ENCODE measurements around the gene ILDR2. TPM values are rescaled to one million over a fixed set of nuclear protein-coding genes. Genes with fewer than 3 reads are reported as not detected.
A peak's percentile ranks its signal among the peaks of the same experiment; 100 is the strongest.

ILDR2 gene
- polyA plus RNA-seq, 1 of the 3 experiments (the other 2 are of a cell fraction), result 0.05 TPM

DNA sequence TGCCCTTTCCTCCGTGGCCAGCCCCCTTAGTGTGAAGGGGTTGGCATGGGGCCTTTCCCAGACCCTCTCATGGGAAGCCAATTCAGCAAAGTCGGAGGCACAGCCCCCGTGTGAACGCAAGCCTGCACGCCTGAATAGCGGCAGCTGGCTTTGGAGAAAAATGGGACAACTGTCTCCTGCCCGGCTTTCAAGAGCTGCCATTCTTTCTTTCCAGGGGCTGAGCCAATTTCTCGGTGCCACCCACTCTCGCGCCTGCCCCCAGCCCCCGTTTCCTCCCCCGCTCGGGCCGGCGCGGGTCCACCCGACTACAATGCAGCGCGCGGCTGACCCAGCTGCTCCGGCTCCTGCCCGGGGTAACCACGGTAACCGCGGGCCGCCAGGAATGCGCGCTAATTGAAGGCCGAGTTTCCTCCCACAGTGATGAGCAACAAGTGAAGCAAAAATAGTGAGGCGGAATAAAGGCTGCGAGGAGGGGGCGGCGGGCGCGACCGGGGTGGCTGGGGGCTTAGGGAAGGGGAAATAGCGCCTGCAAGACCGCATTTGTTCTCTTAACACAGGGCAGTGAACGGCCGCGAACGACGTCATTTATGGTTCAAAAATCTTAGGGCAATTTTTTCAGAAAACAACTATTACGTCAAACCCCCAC, 27.8 kb downstream of the ILDR2 start:
- peak overlapping the region; percentile 81 for H3K4me2 ChIP-seq
- H3K4me1 ChIP-seq (ENCODE audit: control insufficient read depth in 1 of 2, insufficient read depth in 2 of 2, low read depth in 1 of 2, low read length in 1 of 2), result peaks cover 0 to 5% of the 10 kb centered on the region in 2 experiments; a peak in 1 of 4 replicates
- H3K27me3 ChIP-seq (ENCODE audit: insufficient read depth), result peaks cover 27% of the 10 kb centered on the region; the same call in 1 of the 2 replicates
- peak; percentile 76 for DNase-seq
- no peak for TF ChIP-seq USF1 (IDR thresholded peaks at IDR 0.05; ENCODE audit: borderline replicate concordance, low read depth)
- no peaks in the 10 kb centered on the region for H3K36me3 ChIP-seq (replicated peaks in 1 of 2; ENCODE audit: control insufficient read depth in 1 of 2, insufficient read depth in 2 of 2, low read length in 1 of 2)
- H3K27ac ChIP-seq (ENCODE audit: low read depth in 2 of 2, low read length in 1 of 2), result no peak overlapping the region
- no peaks in the 10 kb centered on the region for H4K20me1 ChIP-seq (ENCODE audit: insufficient read depth)
- H3K9ac ChIP-seq, result no peak overlapping the region
- peak overlapping the region; percentile 30 to 52 for H3K4me3 ChIP-seq (ENCODE audit: low read depth in 2 of 2, low read length in 1 of 2)
- peak overlapping the region; percentile 63; the same call in 1 of the 2 replicates for H2AFZ ChIP-seq (ENCODE audit: low read depth)
- H3K79me2 ChIP-seq (ENCODE audit: insufficient read depth), result no peaks in the 10 kb centered on the region
- POLR2A ChIA-PET, result no interaction called here
- CTCF ChIA-PET, result interaction anchor here (3.3 kb wide), 1 partner anchor 38 kb away, joined by 16 read pairs; no protein-coding TSS in a partner anchor
- H3K9me2 ChIP-seq, result no peaks in the 10 kb centered on the region
- WGBS (ENCODE audit: low lambda C conversion rate), result 19% methylated on average over 42 of the region's 44 CpGs
- no peaks in the 10 kb centered on the region for H3K9me3 ChIP-seq
- no peaks in the 10 kb centered on the region for H3F3A ChIP-seq (replicated peaks; ENCODE audit: insufficient read depth)

DNA sequence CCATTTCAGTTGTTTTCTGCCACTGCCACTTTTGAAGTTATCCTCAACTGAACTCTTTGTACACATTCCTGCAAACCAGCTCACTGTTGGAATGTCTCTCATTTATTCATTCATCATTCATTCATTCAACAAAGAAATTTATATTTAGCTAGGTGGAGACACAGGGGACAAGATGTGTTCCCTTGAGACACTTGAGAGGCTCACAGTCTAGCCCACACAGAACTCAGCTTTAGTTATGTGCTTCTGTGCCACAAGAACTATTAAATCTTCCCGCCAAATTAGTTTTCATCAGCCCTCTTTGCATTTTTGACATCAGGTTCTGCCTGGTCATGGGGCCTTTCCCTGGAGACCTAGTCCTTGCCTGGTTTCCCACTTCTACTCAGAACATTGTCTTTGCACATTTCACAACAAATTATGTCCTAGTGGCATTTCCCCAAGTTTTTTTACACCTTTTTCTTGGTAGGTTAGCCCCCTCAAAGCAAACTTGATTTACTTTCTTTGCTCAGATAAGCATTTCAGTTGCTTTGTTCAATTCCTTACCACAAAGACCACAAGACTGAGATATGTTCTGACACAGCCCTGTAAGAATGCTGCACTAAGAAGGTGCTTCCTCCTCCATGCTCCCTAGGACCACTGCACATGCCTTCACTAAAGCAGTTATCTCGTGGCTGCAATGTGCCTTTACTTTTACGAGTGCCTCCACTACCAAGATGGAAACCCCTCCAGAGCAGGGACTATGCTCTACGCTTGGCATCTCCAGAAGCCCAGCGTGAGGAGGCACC, 31.0 kb downstream of the ILDR2 start:
- 16% methylated on average over 5 of the region's 5 CpGs for WGBS (ENCODE audit: low lambda C conversion rate)

More for the DNA sequence above, 31.0 kb downstream of the ILDR2 start:
- DNase-seq, result no peak
- Histone ChIP-seq H3K4me2 (no peak overlapping the region), H3F3A (replicated peaks; ENCODE audit: insufficient read depth) (no peaks in the 10 kb centered on the region), H3K27ac (ENCODE audit: low read depth in 2 of 2, low read length in 1 of 2) (no peak overlapping the region), H3K9ac (no peak overlapping the region), H3K9me3 (no peaks in the 10 kb centered on the region), H4K20me1 (ENCODE audit: insufficient read depth) (no peaks in the 10 kb centered on the region), H3K4me1 (ENCODE audit: control insufficient read depth in 1 of 2, insufficient read depth in 2 of 2, low read depth in 1 of 2, low read length in 1 of 2) (peaks cover 0 to 5% of the 10 kb centered on the region in 2 experiments; a peak in 1 of 4 replicates), H3K36me3 (replicated peaks in 1 of 2; ENCODE audit: control insufficient read depth in 1 of 2, insufficient read depth in 2 of 2, low read length in 1 of 2) (no peaks in the 10 kb centered on the region), H2AFZ (ENCODE audit: low read depth) (no peak overlapping the region), H3K9me2 (no peaks in the 10 kb centered on the region), H3K27me3 (ENCODE audit: insufficient read depth) (peaks cover 23% of the 10 kb centered on the region; the same call in 1 of the 2 replicates), H3K4me3 (ENCODE audit: low read depth in 2 of 2, low read length in 1 of 2) (no peak overlapping the region), H3K79me2 (ENCODE audit: insufficient read depth) (no peaks in the 10 kb centered on the region)
- no peak for TF ChIP-seq ELF1 (IDR thresholded peaks at IDR 0.05)
- TF ChIP-seq, protein P1, sequence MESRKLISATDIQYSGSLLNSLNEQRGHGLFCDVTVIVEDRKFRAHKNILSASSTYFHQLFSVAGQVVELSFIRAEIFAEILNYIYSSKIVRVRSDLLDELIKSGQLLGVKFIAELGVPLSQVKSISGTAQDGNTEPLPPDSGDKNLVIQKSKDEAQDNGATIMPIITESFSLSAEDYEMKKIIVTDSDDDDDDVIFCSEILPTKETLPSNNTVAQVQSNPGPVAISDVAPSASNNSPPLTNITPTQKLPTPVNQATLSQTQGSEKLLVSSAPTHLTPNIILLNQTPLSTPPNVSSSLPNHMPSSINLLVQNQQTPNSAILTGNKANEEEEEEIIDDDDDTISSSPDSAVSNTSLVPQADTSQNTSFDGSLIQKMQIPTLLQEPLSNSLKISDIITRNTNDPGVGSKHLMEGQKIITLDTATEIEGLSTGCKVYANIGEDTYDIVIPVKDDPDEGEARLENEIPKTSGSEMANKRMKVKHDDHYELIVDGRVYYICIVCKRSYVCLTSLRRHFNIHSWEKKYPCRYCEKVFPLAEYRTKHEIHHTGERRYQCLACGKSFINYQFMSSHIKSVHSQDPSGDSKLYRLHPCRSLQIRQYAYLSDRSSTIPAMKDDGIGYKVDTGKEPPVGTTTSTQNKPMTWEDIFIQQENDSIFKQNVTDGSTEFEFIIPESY (IDR thresholded peaks at IDR 0.05; ENCODE audit: borderline replicate concordance, low read depth), result no peak
- no peak for TF ChIP-seq MAX (IDR thresholded peaks at IDR 0.05; ENCODE audit: low read depth)
- TF ChIP-seq SMC3 (IDR thresholded peaks at IDR 0.05; ENCODE audit: low read depth, low read length), result no peak
- no peak for TF ChIP-seq RXRA (IDR thresholded peaks at IDR 0.05; ENCODE audit: borderline replicate concordance, low read depth)
- no peak for TF ChIP-seq USF1 (IDR thresholded peaks at IDR 0.05; ENCODE audit: borderline replicate concordance, low read depth)
- no peak for TF ChIP-seq POLR2AphosphoS5 (IDR thresholded peaks at IDR 0.05; ENCODE audit: low read depth, low read length)
- CTCF ChIA-PET, result interaction anchor here (0.5 to 2.0 kb wide), 3 partner anchors 86 to 135 kb away, joined by 3 to 6 read pairs (median 3); no protein-coding TSS in a partner anchor
- POLR2A ChIA-PET, result no interaction called here
